ENCODE measurements around the gene DRD4. TPM values are rescaled to one million over a fixed set of nuclear protein-coding genes. Genes with fewer than 3 reads are reported as not detected.

The DRD4 gene
- total RNA-seq, 1 donor from 2014 or later: 2.1 TPM

- Mint-ChIP-seq H3K27me3 (ENCODE audit: low read depth) (no peaks in the 10 kb centered on the region), H3K4me3 (no peak overlapping the region), H3K9me3 (no peaks in the 10 kb centered on the region), H3K36me3 (peaks cover 20% of the 10 kb centered on the region), H3K4me1 (peaks cover 12% of the 10 kb centered on the region), H3K27ac (no peak overlapping the region)
- no peak for DNase-seq (ENCODE audit: low spot score in 2 of 2, unreplicated experiment in 2 of 2)
- TF ChIP-seq, protein P1, sequence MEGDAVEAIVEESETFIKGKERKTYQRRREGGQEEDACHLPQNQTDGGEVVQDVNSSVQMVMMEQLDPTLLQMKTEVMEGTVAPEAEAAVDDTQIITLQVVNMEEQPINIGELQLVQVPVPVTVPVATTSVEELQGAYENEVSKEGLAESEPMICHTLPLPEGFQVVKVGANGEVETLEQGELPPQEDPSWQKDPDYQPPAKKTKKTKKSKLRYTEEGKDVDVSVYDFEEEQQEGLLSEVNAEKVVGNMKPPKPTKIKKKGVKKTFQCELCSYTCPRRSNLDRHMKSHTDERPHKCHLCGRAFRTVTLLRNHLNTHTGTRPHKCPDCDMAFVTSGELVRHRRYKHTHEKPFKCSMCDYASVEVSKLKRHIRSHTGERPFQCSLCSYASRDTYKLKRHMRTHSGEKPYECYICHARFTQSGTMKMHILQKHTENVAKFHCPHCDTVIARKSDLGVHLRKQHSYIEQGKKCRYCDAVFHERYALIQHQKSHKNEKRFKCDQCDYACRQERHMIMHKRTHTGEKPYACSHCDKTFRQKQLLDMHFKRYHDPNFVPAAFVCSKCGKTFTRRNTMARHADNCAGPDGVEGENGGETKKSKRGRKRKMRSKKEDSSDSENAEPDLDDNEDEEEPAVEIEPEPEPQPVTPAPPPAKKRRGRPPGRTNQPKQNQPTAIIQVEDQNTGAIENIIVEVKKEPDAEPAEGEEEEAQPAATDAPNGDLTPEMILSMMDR (IDR thresholded peaks at IDR 0.05; ENCODE audit: unreplicated experiment): no peak
Measured at GRCh38 chr11:610146-610801, 26.8 kb upstream of the DRD4 start.

DNA sequence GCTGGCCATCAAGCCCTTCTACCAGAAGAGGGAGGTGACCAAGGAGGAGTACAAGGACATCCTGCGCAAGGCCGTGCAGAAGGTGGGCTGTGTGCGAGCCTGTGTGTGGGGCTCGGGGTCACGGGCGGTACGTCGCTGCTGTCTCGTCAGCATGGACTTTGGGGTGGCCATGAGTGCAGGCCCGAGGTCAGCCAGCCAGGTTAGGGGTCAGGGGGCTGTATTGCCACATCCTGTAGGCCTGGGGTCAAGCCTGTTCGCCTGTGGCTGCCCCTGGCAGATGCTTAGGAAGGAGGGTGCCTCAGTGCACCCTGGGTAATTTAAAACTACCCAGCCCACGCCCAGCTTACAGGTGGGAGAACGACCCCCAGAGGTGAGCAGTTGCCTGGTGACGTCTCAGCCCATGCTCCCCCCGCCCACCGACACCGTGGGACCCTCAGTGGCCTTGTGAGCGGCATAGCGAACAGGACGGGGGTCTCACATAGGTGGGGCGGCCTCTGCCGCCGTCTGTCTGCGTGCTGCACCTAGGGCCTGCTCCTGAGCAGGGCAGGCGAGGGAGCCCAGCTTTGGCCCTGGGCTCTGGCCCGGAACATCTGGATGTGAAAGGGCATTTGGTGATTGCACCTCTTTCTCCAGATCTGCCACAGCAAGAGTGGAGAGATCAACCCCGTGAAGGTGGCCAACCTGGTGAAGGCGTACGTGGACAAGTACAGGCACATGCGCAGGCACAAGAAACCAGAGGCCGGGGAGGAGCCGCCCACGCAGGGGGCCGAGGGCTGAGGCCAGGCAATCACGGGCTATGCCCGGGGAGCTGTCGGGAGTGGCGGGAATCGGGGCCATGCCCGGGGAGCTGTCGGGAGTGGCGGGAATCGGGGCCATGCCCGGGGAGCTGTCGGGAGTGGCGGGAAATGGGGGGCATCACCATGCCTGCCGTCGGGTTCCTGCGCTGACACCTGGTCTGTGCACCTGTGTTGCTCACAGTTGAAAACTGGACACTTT, 25.8 kb upstream of the DRD4 start:
- peaks cover 16% of the 10 kb centered on the region for H3K4me1 Mint-ChIP-seq
- no peak for DNase-seq (ENCODE audit: low spot score in 2 of 2, unreplicated experiment in 2 of 2)
- no peaks in the 10 kb centered on the region for H3K27me3 Mint-ChIP-seq (ENCODE audit: low read depth)
- H3K4me3 Mint-ChIP-seq: no peak overlapping the region
- TF ChIP-seq, protein P1 (IDR thresholded peaks at IDR 0.05; ENCODE audit: unreplicated experiment): no peak
- peaks cover 20% of the 10 kb centered on the region for H3K36me3 Mint-ChIP-seq
- H3K9me3 Mint-ChIP-seq: no peaks in the 10 kb centered on the region
- no peak overlapping the region for H3K27ac Mint-ChIP-seq

DNA sequence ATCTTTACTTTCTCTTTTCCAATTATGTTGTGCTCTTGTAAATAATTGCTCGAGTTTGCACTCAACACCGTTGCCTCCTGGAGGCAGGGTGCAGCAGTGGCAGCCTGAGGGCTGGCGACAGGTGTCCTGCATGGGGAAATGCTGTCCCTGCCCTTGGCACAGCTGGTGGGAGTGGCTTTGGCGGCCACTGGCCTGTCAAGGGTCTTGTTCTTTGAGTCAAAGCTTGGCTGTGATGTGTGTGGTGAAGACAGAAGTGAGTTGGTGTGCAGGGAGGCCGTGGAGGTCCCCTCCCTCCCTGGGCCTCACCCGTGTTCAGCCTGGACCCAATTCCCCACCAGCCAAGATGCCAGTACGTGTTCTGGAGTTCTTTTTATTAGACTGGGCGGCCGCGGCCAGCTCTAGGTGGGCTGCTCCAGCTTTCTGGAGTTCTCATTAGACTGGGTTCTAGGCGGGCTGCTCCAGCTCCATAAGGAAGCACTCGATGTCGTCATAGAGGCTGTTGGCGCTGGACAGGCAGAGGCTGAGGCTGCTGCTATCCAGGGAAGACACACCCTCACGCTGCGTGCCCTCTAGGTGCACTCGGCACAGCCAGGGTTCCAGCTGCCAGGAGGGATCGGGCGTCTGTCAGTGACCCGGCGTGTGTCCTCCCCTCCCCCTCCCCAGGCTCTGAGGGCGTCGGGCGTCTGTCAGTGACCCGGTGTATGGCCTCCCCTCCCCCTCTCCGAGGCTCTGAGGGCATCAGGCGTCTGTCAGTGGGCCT, 24.7 kb upstream of the DRD4 start:
- no peaks in the 10 kb centered on the region for H3K27me3 Mint-ChIP-seq (ENCODE audit: low read depth)
- no peak overlapping the region for H3K4me3 Mint-ChIP-seq
- H3K9me3 Mint-ChIP-seq: no peaks in the 10 kb centered on the region
- H3K27ac Mint-ChIP-seq: peak overlapping the region; percentile 77
- DNase-seq (ENCODE audit: low spot score in 2 of 2, unreplicated experiment in 2 of 2): no peak
- H3K4me1 Mint-ChIP-seq: peaks cover 12% of the 10 kb centered on the region
- TF ChIP-seq, protein P1 (IDR thresholded peaks at IDR 0.05; ENCODE audit: unreplicated experiment): peak; percentile 18
- H3K36me3 Mint-ChIP-seq: peaks cover 12% of the 10 kb centered on the region

- TF ChIP-seq, protein P1 (IDR thresholded peaks at IDR 0.05; ENCODE audit: unreplicated experiment): no peak
- H3K36me3 Mint-ChIP-seq: peaks cover 12% of the 10 kb centered on the region
- peaks cover 12% of the 10 kb centered on the region for H3K4me1 Mint-ChIP-seq
- DNase-seq (ENCODE audit: low spot score in 2 of 2, unreplicated experiment in 2 of 2): no peak
- H3K9me3 Mint-ChIP-seq: no peaks in the 10 kb centered on the region
- no peak overlapping the region for H3K27ac Mint-ChIP-seq
- H3K27me3 Mint-ChIP-seq (ENCODE audit: low read depth): no peaks in the 10 kb centered on the region
- H3K4me3 Mint-ChIP-seq: no peak overlapping the region
Measured at GRCh38 chr11:612961-613300, 24.1 kb upstream of the DRD4 start.

- no peaks in the 10 kb centered on the region for H3K27me3 Mint-ChIP-seq (ENCODE audit: low read depth)
- H3K36me3 Mint-ChIP-seq: peaks cover 9% of the 10 kb centered on the region
- TF ChIP-seq, protein P1 (IDR thresholded peaks at IDR 0.05; ENCODE audit: unreplicated experiment): no peak
- H3K9me3 Mint-ChIP-seq: no peaks in the 10 kb centered on the region
- no peak for DNase-seq (ENCODE audit: low spot score in 2 of 2, unreplicated experiment in 2 of 2)
- H3K4me3 Mint-ChIP-seq: no peak overlapping the region
- H3K27ac Mint-ChIP-seq: no peak overlapping the region
- H3K4me1 Mint-ChIP-seq: peaks cover 12% of the 10 kb centered on the region
Measured at GRCh38 chr11:613369-613968, 23.6 kb upstream of the DRD4 start.

All from mesothelial cell of epicardium (in vitro differentiated cells).